ENCODE measurements around the gene PLCL2. TPM values are rescaled to one million over a fixed set of nuclear protein-coding genes. Genes with fewer than 3 reads are reported as not detected.

Gene PLCL2
- total and polyA plus RNA-seq, 10 of the 15 experiments (the other 5 are each of a cell fraction or from before 2014, with no cell fraction given), result 7.5 to 37.3 (median 21.7) TPM

DNA sequence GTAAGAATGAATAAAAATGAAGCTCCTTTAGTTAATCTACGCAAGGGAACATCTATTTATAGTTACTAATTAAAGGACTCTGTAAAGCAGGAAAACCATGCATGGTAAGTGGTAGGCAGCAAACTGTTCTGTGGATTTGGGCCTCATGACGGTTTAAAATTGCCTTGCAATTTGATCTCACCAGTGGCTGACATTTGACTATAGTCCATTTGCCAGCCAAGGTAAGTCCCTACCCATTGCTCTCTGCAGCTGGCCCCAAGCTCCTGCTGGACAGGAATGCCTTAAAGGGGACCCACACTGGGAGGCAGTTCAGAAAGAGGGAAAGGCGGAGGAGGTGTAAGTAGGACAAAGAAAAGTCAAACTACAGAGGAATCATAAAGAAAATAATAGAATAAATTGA, 203.3 kb downstream of the PLCL2 start:
- no peak for FAIRE-seq
- RAD21 ChIA-PET (ENCODE audit: unreplicated experiment), result no interaction called here
- WGBS (ENCODE audit: insufficient coverage, insufficient replicate concordance, low lambda C conversion rate, missing lambda C conversion rate), result 100% methylated on average over 3 of the region's 3 CpGs

GRCh38 chr3:17088602-17089313, 204.0 kb downstream of the PLCL2 start:
- intact Hi-C loops (cut with micrococcal nuclease; ENCODE audit: unreplicated experiment), result no loop called here
- DNase-seq (ENCODE audit: low read depth, low spot score), result no peak

More for the DNA sequence above, 203.3 kb downstream of the PLCL2 start:
- Histone ChIP-seq H3K27me3 (replicated peaks in 1 of 2; ENCODE audit: control insufficient read depth in 2 of 2, insufficient read depth in 2 of 2, low read length in 1 of 2) (no peaks in the 10 kb centered on the region), H3K9me3 (replicated peaks; ENCODE audit: control insufficient read depth, insufficient read depth, low read length) (no peaks in the 10 kb centered on the region; the same call in 2 of the 3 replicates), H2AFZ (ENCODE audit: control insufficient read depth, low read depth, low read length) (no peak overlapping the region), H3K4me3 (no peak overlapping the region), H4K20me1 (ENCODE audit: control insufficient read depth, insufficient read depth) (no peaks in the 10 kb centered on the region), H3K4me2 (ENCODE audit: control insufficient read depth, insufficient read depth) (no peak overlapping the region), H3K79me2 (ENCODE audit: control insufficient read depth, insufficient read depth, low read length) (no peaks in the 10 kb centered on the region), H3K36me3 (ENCODE audit: control insufficient read depth in 2 of 2, insufficient read depth in 2 of 2, low read length in 1 of 2) (peaks cover 2 to 11% of the 10 kb centered on the region in 2 experiments; a peak in 1 of 4 replicates), H3K9ac (ENCODE audit: control insufficient read depth, insufficient read depth, low read length) (no peak overlapping the region), H3K27ac (ENCODE audit: control insufficient read depth, insufficient read depth) (no peak overlapping the region), H3K4me1 (ENCODE audit: control insufficient read depth, insufficient read depth, low read length) (no peaks in the 10 kb centered on the region)
- no TSS peak for BruUV-seq (replicated peaks)
- ChIA-PET SMC1A (ENCODE audit: uncharacterized antibody, unreplicated experiment) (no interaction called here), CTCF (interaction anchor here (1.0 kb wide), 1 partner anchor 331 kb away, joined by 3 read pairs; no protein-coding TSS in a partner anchor), POLR2A (no interaction called here)
- DNase-seq (ENCODE audit: low read depth, low spot score) (no peak), ATAC-seq (no peak)
- intact Hi-C loops (cut with micrococcal nuclease; ENCODE audit: unreplicated experiment), result no loop called here
- TF ChIP-seq TCF3 (IDR thresholded peaks at IDR 0.05; ENCODE audit: borderline replicate concordance, insufficient read depth, low read depth, low read length) (no peak), MTA3 (IDR thresholded peaks at IDR 0.05; ENCODE audit: borderline replicate concordance, low read length) (no peak), JUND (IDR thresholded peaks at IDR 0.05; ENCODE audit: low read depth, low read length) (no peak), SMAD1 (IDR thresholded peaks at IDR 0.05; ENCODE audit: low read depth, partially characterized antibody) (no peak)
- in situ Hi-C loops (cut with MboI), result no loop called here

More at GRCh38 chr3:17088602-17089313, 204.0 kb downstream of the PLCL2 start:
- H2AFZ ChIP-seq (ENCODE audit: control insufficient read depth, low read depth, low read length), result no peak overlapping the region
- ChIA-PET CTCF (interaction anchor here (1.0 kb wide), 1 partner anchor 332 kb away, joined by 3 read pairs; no protein-coding TSS in a partner anchor), RAD21 (ENCODE audit: unreplicated experiment) (no interaction called here), POLR2A (no interaction called here), SMC1A (ENCODE audit: uncharacterized antibody, unreplicated experiment) (no interaction called here)
- H4K20me1 ChIP-seq (ENCODE audit: control insufficient read depth, insufficient read depth), result no peaks in the 10 kb centered on the region
- H3K9ac ChIP-seq (ENCODE audit: control insufficient read depth, insufficient read depth, low read length), result no peak overlapping the region
- ATAC-seq (no peak), FAIRE-seq (no peak)
- no peak overlapping the region for H3K27ac ChIP-seq (ENCODE audit: control insufficient read depth, insufficient read depth)
- no TSS peak for BruUV-seq (replicated peaks)
- in situ Hi-C loops (cut with MboI), result no loop called here
- no peaks in the 10 kb centered on the region for H3K27me3 ChIP-seq (replicated peaks in 1 of 2; ENCODE audit: control insufficient read depth in 2 of 2, insufficient read depth in 2 of 2, low read length in 1 of 2)
- no peaks in the 10 kb centered on the region for H3K4me1 ChIP-seq (ENCODE audit: control insufficient read depth, insufficient read depth, low read length)
- no peaks in the 10 kb centered on the region for H3K9me3 ChIP-seq (replicated peaks; ENCODE audit: control insufficient read depth, insufficient read depth, low read length)
- no peak overlapping the region for H3K4me3 ChIP-seq
- H3K79me2 ChIP-seq (ENCODE audit: control insufficient read depth, insufficient read depth, low read length), result no peaks in the 10 kb centered on the region
- TF ChIP-seq TCF3 (IDR thresholded peaks at IDR 0.05; ENCODE audit: borderline replicate concordance, insufficient read depth, low read depth, low read length) (no peak), HSF1 (IDR thresholded peaks at IDR 0.05; ENCODE audit: low read depth, low read length) (no peak), ZZZ3 (IDR thresholded peaks at IDR 0.05; ENCODE audit: control insufficient read depth, insufficient read length, low read depth) (no peak), MTA3 (IDR thresholded peaks at IDR 0.05; ENCODE audit: borderline replicate concordance, low read length) (no peak), MEF2A (IDR thresholded peaks at IDR 0.05; ENCODE audit: insufficient read depth, low read depth, low read length) (no peak)
- no peak overlapping the region for H3K4me2 ChIP-seq (ENCODE audit: control insufficient read depth, insufficient read depth)
- WGBS (ENCODE audit: insufficient coverage, insufficient replicate concordance, low lambda C conversion rate, missing lambda C conversion rate), result 91% methylated on average over 6 of the region's 6 CpGs
- peaks cover 2 to 8% of the 10 kb centered on the region in 2 experiments; a peak in 1 of 4 replicates for H3K36me3 ChIP-seq (ENCODE audit: control insufficient read depth in 2 of 2, insufficient read depth in 2 of 2, low read length in 1 of 2)

Data from GM12878 (cell line).